Germinal center (tissue), 1 donor: ENCODE data around the gene CD247.
A peak's percentile ranks its signal among the peaks of the same experiment; 100 is the strongest.

Source experiments
- DNase-seq: peaks from one replicate; pipeline ENCODE4 v3.0.0; 2012; ENCODE audit warnings: mixed read lengths, low spot score

CD247 gene

GRCh38 chr1:167512046-167512654 is 6.2 kb downstream of the CD247 start:
- no peak for DNase-seq

- DNase-seq, result no peak
Observed at GRCh38 chr1:167511374-167511986, 6.8 kb downstream of the CD247 start.

- no peak for DNase-seq
Observed at GRCh38 chr1:167510881-167511280, 7.4 kb downstream of the CD247 start.

GRCh38 chr1:167510244-167510643 is 8.1 kb downstream of the CD247 start:
- DNase-seq, result no peak

- no peak for DNase-seq
Observed at GRCh38 chr1:167509587-167509986, 8.7 kb downstream of the CD247 start.

- no peak for DNase-seq
Observed at GRCh38 chr1:167507719-167508118, 10.6 kb downstream of the CD247 start.

- no peak for DNase-seq
Observed at GRCh38 chr1:167504467-167504827, 13.9 kb downstream of the CD247 start.

GRCh38 chr1:167503626-167504466 is 14.5 kb downstream of the CD247 start:
- no peak for DNase-seq

- no peak for DNase-seq
Observed at GRCh38 chr1:167502719-167503462, 15.4 kb downstream of the CD247 start.

- DNase-seq, result no peak
Observed at GRCh38 chr1:167502192-167502551, 16.2 kb downstream of the CD247 start.

- peak; percentile 20 for DNase-seq
Observed at GRCh38 chr1:167501515-167502191, 16.7 kb downstream of the CD247 start.

- peak; percentile 40 for DNase-seq
Observed at GRCh38 chr1:167500283-167500860, 18.0 kb downstream of the CD247 start.

GRCh38 chr1:167499664-167500101 is 18.6 kb downstream of the CD247 start:
- DNase-seq, result peak; percentile 87

GRCh38 chr1:167499106-167499505 is 19.2 kb downstream of the CD247 start:
- no peak for DNase-seq

GRCh38 chr1:167496797-167497619 is 21.3 kb downstream of the CD247 start:
- DNase-seq, result no peak

- DNase-seq, result no peak
Observed at GRCh38 chr1:167493372-167493771, 25.0 kb downstream of the CD247 start.

- DNase-seq, result no peak
Observed at GRCh38 chr1:167492481-167492910, 25.8 kb downstream of the CD247 start.

- DNase-seq, result no peak
Observed at GRCh38 chr1:167491586-167492461, 26.5 kb downstream of the CD247 start.

GRCh38 chr1:167490765-167491164 is 27.6 kb downstream of the CD247 start:
- no peak for DNase-seq
